HG03066 (cell line): ENCODE results near the gene COL5A3.
"Not testable (repeated sequence)": the region's sequence is repeated elsewhere in the genome, so short reads cannot be mapped to it uniquely, and the experiment has no call there.

Experiments used
- ATAC-seq: cut with Tn5 transposase; IDR thresholded peaks from one replicate; pipeline ENCODE4 v1.9.1; 2021; ENCODE audit warnings: low read depth; ENCODE audit not compliant: unreplicated experiment

The COL5A3 gene

GRCh38 chr19:9981406-9982260 lies 28.7 kb downstream of the COL5A3 start:
- ATAC-seq: no peak

- ATAC-seq: no peak
Measured at GRCh38 chr19:9972103-9972502, 38.2 kb downstream of the COL5A3 start.

- no peak for ATAC-seq
Measured at GRCh38 chr19:9971166-9971897, 39.0 kb downstream of the COL5A3 start.

GRCh38 chr19:9970481-9970880 lies 39.8 kb downstream of the COL5A3 start:
- ATAC-seq: no peak

- no peak for ATAC-seq
Measured at GRCh38 chr19:9969688-9969975, 40.7 kb downstream of the COL5A3 start.

- no peak for ATAC-seq
Measured at GRCh38 chr19:9968820-9969687, 41.2 kb downstream of the COL5A3 start.

- no peak for ATAC-seq
Measured at GRCh38 chr19:9967326-9967725, 43.0 kb downstream of the COL5A3 start.

- ATAC-seq: no peak
Measured at GRCh38 chr19:9966448-9966847, 43.9 kb downstream of the COL5A3 start.

GRCh38 chr19:9966024-9966423 lies 44.3 kb downstream of the COL5A3 start:
- ATAC-seq: no peak

GRCh38 chr19:9962623-9963290 lies 47.5 kb downstream of the COL5A3 start:
- ATAC-seq: no peak

- no peak for ATAC-seq
Measured at GRCh38 chr19:9961103-9961502, 49.2 kb downstream of the COL5A3 start.

- no peak for ATAC-seq
Measured at GRCh38 chr19:9958379-9958821, 51.9 kb downstream of the COL5A3 start.

- no peak for ATAC-seq
Measured at GRCh38 chr19:9956956-9957355, 53.3 kb downstream of the COL5A3 start.

GRCh38 chr19:9953802-9954542 lies 56.3 kb downstream of the COL5A3 start:
- ATAC-seq: no peak

GRCh38 chr19:9952276-9952675 lies 58.0 kb downstream of the COL5A3 start:
- no peak for ATAC-seq

- ATAC-seq: no peak
Measured at GRCh38 chr19:9947441-9947840, 62.9 kb downstream of the COL5A3 start.

- ATAC-seq: not testable (repeated sequence)
Measured at GRCh38 chr19:9946528-9947125, 63.7 kb downstream of the COL5A3 start.

GRCh38 chr19:9945319-9945966 lies 64.9 kb downstream of the COL5A3 start:
- ATAC-seq: no peak

- no peak for ATAC-seq
Measured at GRCh38 chr19:9943744-9944143, 66.6 kb downstream of the COL5A3 start.
